Measurements from ENCODE around the gene PRR27. TPM values are rescaled to one million over a fixed set of nuclear protein-coding genes. Genes with fewer than 3 reads are reported as not detected.

PRR27 gene
- total and polyA plus RNA-seq, 12 donors = not detected

DNA sequence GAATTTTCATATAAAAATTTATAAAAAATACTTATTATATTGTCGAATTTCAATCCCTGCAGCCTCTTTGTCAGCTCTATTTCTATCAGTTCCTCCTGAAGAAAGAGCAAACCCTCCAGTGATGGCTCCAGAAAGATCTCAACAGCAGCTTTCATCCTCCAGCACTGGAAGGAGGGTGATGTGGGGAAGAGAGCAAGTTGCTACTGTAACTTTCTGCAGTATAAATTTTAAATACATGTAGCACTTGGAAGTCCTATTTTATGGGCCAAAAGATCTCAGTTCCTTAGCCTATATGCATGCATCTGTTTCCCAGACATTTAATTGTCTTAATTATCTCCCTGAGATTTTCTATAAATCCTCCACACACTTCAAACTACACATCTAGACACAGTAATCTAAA is 27.8 kb downstream of the PRR27 start:
- WGBS, 2 donors = 61 to 68% methylated on average over 1 of the region's 1 CpG
- no peak overlapping the region for H3K4me3 ChIP-seq
- TF ChIP-seq, protein P1, sequence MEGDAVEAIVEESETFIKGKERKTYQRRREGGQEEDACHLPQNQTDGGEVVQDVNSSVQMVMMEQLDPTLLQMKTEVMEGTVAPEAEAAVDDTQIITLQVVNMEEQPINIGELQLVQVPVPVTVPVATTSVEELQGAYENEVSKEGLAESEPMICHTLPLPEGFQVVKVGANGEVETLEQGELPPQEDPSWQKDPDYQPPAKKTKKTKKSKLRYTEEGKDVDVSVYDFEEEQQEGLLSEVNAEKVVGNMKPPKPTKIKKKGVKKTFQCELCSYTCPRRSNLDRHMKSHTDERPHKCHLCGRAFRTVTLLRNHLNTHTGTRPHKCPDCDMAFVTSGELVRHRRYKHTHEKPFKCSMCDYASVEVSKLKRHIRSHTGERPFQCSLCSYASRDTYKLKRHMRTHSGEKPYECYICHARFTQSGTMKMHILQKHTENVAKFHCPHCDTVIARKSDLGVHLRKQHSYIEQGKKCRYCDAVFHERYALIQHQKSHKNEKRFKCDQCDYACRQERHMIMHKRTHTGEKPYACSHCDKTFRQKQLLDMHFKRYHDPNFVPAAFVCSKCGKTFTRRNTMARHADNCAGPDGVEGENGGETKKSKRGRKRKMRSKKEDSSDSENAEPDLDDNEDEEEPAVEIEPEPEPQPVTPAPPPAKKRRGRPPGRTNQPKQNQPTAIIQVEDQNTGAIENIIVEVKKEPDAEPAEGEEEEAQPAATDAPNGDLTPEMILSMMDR (IDR thresholded peaks at IDR 0.05) = no peak
- no peaks in the 10 kb centered on the region for H3K27me3 ChIP-seq
- DNase-seq (no peak), ATAC-seq (no peak)
- intact Hi-C loops (cut with DNase I) = loop anchor here in 2 of 10 donors (10.0 kb wide), 1 partner anchor 497 kb away; no protein-coding TSS in a partner anchor
- H3K27ac ChIP-seq = no peak overlapping the region
- H3K36me3 ChIP-seq = no peaks in the 10 kb centered on the region
- H3K9me3 ChIP-seq = peaks cover 0 to 5% (median 0%) of the 10 kb centered on the region in 11 donors
- H3K4me1 ChIP-seq = no peaks in the 10 kb centered on the region

DNA sequence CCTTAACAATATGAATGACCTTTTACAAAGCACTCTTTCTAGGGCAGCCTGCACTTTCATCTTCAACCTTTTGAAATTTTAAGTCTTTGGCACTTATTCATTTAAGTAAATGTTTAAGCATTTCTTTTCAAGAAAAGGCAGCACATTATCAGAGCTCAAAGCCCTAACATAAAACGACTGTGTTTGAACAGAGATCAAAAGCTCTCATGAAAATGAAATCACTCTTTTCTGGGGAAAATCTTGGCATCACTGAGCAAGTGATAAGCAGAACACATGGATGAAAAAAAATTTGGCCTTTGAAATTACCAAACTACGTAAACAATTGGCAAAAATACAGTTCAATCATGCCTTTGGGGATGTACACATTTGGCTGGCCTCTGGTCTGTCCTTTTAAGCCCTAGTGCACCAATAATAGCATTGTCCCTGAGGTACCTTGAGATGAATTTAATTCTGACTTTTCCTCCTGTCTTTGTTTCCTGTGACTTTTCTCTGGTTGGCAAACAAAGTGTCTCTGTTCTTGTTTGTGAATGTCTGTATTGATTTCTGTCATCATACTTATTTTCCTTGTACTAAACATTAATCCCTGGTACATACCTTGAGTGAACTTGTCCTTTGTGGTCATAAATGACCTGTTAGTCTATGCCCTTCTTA is 28.6 kb downstream of the PRR27 start:
- H3K36me3 ChIP-seq = no peaks in the 10 kb centered on the region
- TF ChIP-seq, protein P1 (IDR thresholded peaks at IDR 0.05) = no peak
- no peaks in the 10 kb centered on the region for H3K27me3 ChIP-seq
- intact Hi-C loops (cut with DNase I) = loop anchor here in 2 of 10 donors (10.0 kb wide), 1 partner anchor 498 kb away; no protein-coding TSS in a partner anchor
- DNase-seq (no peak), ATAC-seq (no peak)
- H3K4me3 ChIP-seq = no peak overlapping the region
- 43 to 61% methylated on average over 2 of the region's 2 CpGs for WGBS, 2 donors
- H3K4me1 ChIP-seq = no peaks in the 10 kb centered on the region
- H3K9me3 ChIP-seq = peaks cover 0 to 5% (median 0%) of the 10 kb centered on the region in 11 donors
- no peak overlapping the region for H3K27ac ChIP-seq

DNA sequence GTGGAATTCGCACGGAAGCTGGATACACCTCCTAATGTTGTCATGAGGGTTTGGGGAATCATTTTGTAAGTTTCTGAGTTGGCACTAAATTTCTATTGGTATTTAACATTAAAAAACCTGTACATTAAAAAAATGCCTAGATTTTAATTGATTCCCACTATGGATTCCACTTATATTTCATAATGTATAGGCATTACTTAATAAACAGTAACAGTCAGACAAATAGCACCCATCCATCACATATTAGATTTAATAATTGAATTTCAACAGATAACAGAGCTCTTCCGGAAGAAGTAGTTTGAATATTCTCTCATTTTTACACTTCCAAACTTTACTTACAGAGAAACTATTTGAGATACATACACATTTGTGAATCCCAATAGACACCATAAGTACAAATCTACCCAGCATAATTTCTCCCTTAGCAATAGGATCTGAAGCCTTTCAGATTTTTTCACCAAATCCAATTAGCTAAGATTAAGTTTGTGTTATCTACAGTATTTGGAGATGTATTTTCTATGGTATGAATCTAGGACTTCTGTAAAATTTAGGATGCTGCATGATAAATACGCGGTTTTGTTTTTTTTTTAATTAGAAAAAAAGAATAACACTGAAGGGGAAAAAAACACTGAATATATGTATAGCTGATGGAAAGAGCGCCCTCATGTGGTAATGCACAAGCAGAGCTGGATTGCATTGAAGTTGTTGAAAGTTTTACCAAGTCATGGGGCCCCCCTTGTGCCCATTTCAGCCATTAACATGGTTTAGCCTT is 29.3 kb downstream of the PRR27 start:
- ATAC-seq (no peak), DNase-seq (no peak)
- no peaks in the 10 kb centered on the region for H3K4me1 ChIP-seq
- WGBS, 2 donors = 50 to 52% methylated on average over 6 of the region's 6 CpGs
- TF ChIP-seq, protein P1 (IDR thresholded peaks at IDR 0.05) = peak in 7 of 9 donors; percentile 15 to 63 (median 45)
- peaks cover 0 to 5% (median 0%) of the 10 kb centered on the region in 11 donors for H3K9me3 ChIP-seq
- intact Hi-C loops (cut with DNase I) = loop anchor here in 2 of 10 donors (10.0 kb wide), 1 partner anchor 499 kb away; no protein-coding TSS in a partner anchor
- no peaks in the 10 kb centered on the region for H3K36me3 ChIP-seq
- H3K4me3 ChIP-seq = no peak overlapping the region
- H3K27me3 ChIP-seq = no peaks in the 10 kb centered on the region
- no peak overlapping the region for H3K27ac ChIP-seq

- TF ChIP-seq, protein P1 (IDR thresholded peaks at IDR 0.05) = peak in 1 of 9 donors; percentile 25
These were observed 29.9 kb downstream of the PRR27 start for GRCh38 chr4:70183940-70184246.

More at GRCh38 chr4:70183940-70184246, 29.9 kb downstream of the PRR27 start:
- no peaks in the 10 kb centered on the region for H3K4me1 ChIP-seq
- H3K27ac ChIP-seq = no peak overlapping the region
- DNase-seq (no peak), ATAC-seq (no peak)
- no peaks in the 10 kb centered on the region for H3K36me3 ChIP-seq
- WGBS, 2 donors = 50 to 52% methylated on average over 1 of the region's 1 CpG
- no peaks in the 10 kb centered on the region for H3K27me3 ChIP-seq
- no peak overlapping the region for H3K4me3 ChIP-seq
- intact Hi-C loops (cut with DNase I) = loop anchor here in 2 of 10 donors (10.0 kb wide), 1 partner anchor 499 kb away; no protein-coding TSS in a partner anchor
- H3K9me3 ChIP-seq = peaks cover 0 to 5% (median 0%) of the 10 kb centered on the region in 11 donors

Measured in heart right ventricle (tissue), 16 donors.